HFFc6 (cell line): ENCODE measurements around the gene FARS2. TPM values are rescaled to one million over a fixed set of nuclear protein-coding genes. Genes with fewer than 3 reads are reported as not detected.
"Not testable (repeated sequence)": the region's sequence is repeated elsewhere in the genome, so short reads cannot be mapped to it uniquely, and the experiment has no call there.

Experiments used
- DNase-seq: peaks from one replicate; pipeline ENCODE4 v3.0.0-alpha.2; 2018
- H3K27ac Mint-ChIP-seq: 2 replicates; pipeline ENCODE4 v1.8.0; 2020; ENCODE audit warnings: mild to moderate bottlenecking, mixed read lengths
- H3K27me3 Mint-ChIP-seq: 2 replicates; pipeline ENCODE4 v1.8.0; 2021; ENCODE audit warnings: mild to moderate bottlenecking, moderate library complexity, mixed read lengths; ENCODE audit not compliant: insufficient read depth
- H3K36me3 Mint-ChIP-seq: 2 replicates; pipeline ENCODE4 v1.8.0; 2021; ENCODE audit warnings: low read depth, mixed read lengths
- H3K4me1 Mint-ChIP-seq: 2 replicates; pipeline ENCODE4 v1.8.0; 2020; ENCODE audit warnings: low read depth, mixed read lengths
- H3K4me3 Mint-ChIP-seq: 2 replicates; pipeline ENCODE4 v1.8.0; 2020; ENCODE audit warnings: mild to moderate bottlenecking, moderate library complexity, mixed read lengths
- H3K9me3 Mint-ChIP-seq: 2 replicates; pipeline ENCODE4 v1.8.0; 2020; ENCODE audit warnings: mild to moderate bottlenecking, mixed read lengths
- total RNA-seq, 6 experiments: library from RNA; stranded (reverse); fragmentation: NEBNext Ultra II Directional; extraction: Animal tissue kit (Norgen Biotek cat#: 25700); gene quantifications; 2 replicates in 1 of 6; 3 replicates in 5 of 6; pipeline ENCODE4 v1.2.3, GENCODE V29; 2021
- TF ChIP-seq, protein P1 (sequence below): fragments of 200-600 bp; sonication (generic); IDR thresholded peaks from 2 replicates; pipeline ENCODE4 v1.5.0; 2021; ENCODE audit warnings: antibody characterized with exemption, mild to moderate bottlenecking

Gene FARS2
- total RNA-seq, 6 experiments from 2014 or later = 11.5 to 16.4 (median 13.1) TPM

DNA sequence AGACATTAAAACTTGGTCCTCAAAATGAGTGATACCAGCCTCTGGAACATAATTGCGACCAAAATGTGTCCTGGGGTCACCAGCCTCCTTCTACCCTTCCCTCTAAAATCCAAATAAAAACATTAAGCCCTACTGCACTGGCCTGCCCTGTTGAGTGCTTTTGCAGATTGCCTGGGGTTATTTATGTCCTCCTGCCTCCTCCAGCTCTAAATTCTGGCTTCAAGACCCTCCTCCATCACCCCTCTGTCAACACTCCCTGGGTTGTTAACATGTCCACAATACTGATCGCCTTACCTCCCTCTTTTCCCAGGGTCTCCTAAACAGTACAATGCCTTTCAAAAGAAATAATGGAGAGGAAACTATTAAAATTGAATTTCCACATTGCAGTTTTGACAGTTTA is 418.0 kb downstream of the FARS2 start:
- peaks cover 11% of the 10 kb centered on the region; the same call in 1 of the 2 replicates for H3K36me3 Mint-ChIP-seq
- TF ChIP-seq, protein P1, sequence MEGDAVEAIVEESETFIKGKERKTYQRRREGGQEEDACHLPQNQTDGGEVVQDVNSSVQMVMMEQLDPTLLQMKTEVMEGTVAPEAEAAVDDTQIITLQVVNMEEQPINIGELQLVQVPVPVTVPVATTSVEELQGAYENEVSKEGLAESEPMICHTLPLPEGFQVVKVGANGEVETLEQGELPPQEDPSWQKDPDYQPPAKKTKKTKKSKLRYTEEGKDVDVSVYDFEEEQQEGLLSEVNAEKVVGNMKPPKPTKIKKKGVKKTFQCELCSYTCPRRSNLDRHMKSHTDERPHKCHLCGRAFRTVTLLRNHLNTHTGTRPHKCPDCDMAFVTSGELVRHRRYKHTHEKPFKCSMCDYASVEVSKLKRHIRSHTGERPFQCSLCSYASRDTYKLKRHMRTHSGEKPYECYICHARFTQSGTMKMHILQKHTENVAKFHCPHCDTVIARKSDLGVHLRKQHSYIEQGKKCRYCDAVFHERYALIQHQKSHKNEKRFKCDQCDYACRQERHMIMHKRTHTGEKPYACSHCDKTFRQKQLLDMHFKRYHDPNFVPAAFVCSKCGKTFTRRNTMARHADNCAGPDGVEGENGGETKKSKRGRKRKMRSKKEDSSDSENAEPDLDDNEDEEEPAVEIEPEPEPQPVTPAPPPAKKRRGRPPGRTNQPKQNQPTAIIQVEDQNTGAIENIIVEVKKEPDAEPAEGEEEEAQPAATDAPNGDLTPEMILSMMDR = no peak

DNA sequence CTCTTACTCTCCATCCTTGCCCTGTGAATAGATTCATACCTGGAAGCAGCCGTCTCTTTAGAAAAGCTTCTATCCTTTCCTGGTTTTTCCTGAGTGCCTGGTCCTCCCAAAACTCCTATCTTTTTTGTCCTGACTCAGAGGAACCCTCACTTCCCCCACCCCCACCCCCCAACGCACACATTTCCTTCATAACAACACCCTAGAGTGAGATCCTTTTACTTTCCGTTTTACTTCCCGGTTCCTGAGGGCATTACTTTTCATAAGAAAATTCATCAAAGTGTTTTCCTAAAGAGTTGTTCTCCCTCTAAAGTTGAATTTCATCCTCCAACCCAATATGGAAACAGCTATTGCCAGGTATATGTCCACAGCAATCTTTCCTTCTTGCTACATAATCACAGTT is 418.4 kb downstream of the FARS2 start:
- Mint-ChIP-seq H3K9me3 (no peaks in the 10 kb centered on the region), H3K27ac (no peak overlapping the region), H3K27me3 (no peaks in the 10 kb centered on the region; the same call in 1 of the 2 replicates), H3K4me3 (no peak overlapping the region), H3K36me3 (peaks cover 12% of the 10 kb centered on the region; the same call in 1 of the 2 replicates), H3K4me1 (peaks cover 23% of the 10 kb centered on the region)
- DNase-seq = no peak
- TF ChIP-seq, protein P1 = no peak

More for the DNA sequence above, 418.0 kb downstream of the FARS2 start:
- H3K9me3 Mint-ChIP-seq = no peaks in the 10 kb centered on the region
- H3K27ac Mint-ChIP-seq = no peak overlapping the region
- no peaks in the 10 kb centered on the region; the same call in 1 of the 2 replicates for H3K27me3 Mint-ChIP-seq
- H3K4me3 Mint-ChIP-seq = no peak overlapping the region
- no peak for DNase-seq
- peaks cover 24% of the 10 kb centered on the region for H3K4me1 Mint-ChIP-seq

DNA sequence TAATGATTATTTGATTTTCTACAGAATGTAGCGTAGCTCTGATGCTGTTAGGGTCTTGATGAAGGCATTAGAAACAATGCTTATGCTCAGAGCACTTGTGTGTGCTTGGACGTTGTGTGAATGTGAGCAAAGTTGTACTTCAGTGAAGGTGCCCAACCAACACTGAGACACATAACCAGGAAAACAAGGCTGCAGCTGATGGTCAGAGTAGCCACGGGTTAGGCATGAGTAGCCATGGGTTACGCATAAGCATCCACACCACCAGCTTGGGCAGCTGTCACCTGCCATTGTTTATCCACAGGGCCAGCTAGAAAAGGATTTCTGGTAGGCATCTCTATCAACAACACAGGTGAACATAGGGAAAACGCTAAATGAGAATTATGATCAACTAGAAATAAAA is 418.8 kb downstream of the FARS2 start:
- TF ChIP-seq, protein P1 = no peak
- H3K9me3 Mint-ChIP-seq = no peaks in the 10 kb centered on the region
- no peak for DNase-seq

DNA sequence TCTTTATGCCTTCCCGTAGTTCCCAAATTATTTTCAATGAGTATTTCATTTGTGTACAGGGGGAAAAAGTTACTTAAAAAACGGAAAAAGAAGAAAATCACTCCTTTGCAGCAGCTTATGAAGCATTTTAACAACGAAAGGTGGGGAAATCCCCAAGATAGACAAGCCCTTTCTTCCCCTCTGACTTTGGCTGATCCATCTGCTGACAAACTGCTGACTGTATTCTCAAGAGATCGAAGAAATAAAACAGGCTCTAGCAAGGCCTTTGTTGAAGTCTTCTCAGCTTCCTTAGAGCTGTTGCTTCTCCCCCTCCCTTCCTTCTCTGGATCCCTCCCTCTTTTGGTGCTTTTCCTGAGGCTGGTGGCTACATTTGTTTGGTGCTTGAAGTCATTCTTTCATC is 420.2 kb downstream of the FARS2 start:
- H3K4me1 Mint-ChIP-seq = peaks cover 21% of the 10 kb centered on the region
- DNase-seq = no peak

More for the DNA sequence above, 418.8 kb downstream of the FARS2 start:
- peaks cover 12% of the 10 kb centered on the region; the same call in 1 of the 2 replicates for H3K36me3 Mint-ChIP-seq
- no peak overlapping the region for H3K27ac Mint-ChIP-seq
- H3K27me3 Mint-ChIP-seq = no peaks in the 10 kb centered on the region; the same call in 1 of the 2 replicates
- peaks cover 21% of the 10 kb centered on the region for H3K4me1 Mint-ChIP-seq
- no peak overlapping the region for H3K4me3 Mint-ChIP-seq

DNA sequence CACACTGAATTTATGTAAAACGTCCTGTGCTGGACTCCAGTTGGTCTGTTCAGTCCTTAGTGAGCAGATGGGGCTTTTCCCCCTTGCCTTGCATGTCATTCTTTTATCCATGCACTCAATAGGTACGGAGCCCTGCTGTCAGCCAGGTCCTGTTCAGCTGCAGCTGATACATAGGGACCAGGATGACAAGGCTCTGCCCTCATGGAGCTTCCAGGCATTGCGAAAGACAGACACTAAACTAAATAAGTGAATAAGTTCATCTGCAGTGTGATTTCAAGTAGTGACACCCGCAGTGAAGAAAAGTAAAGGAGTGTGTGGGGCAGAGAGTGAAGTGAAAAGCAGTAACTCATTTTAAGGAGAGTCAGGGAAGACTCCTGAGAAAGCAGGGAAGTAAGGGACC is 421.2 kb downstream of the FARS2 start:
- TF ChIP-seq, protein P1 = no peak
- DNase-seq = no peak
- Mint-ChIP-seq H3K27ac (no peak overlapping the region), H3K4me3 (no peak overlapping the region), H3K27me3 (no peaks in the 10 kb centered on the region; the same call in 1 of the 2 replicates), H3K4me1 (peaks cover 12% of the 10 kb centered on the region), H3K36me3 (peaks cover 16% of the 10 kb centered on the region; the same call in 1 of the 2 replicates), H3K9me3 (no peaks in the 10 kb centered on the region)

More for the DNA sequence above, 420.2 kb downstream of the FARS2 start:
- H3K9me3 Mint-ChIP-seq = no peaks in the 10 kb centered on the region
- no peaks in the 10 kb centered on the region; the same call in 1 of the 2 replicates for H3K27me3 Mint-ChIP-seq
- no peak overlapping the region for H3K27ac Mint-ChIP-seq
- peaks cover 16% of the 10 kb centered on the region; the same call in 1 of the 2 replicates for H3K36me3 Mint-ChIP-seq
- TF ChIP-seq, protein P1 = no peak
- H3K4me3 Mint-ChIP-seq = no peak overlapping the region

DNA sequence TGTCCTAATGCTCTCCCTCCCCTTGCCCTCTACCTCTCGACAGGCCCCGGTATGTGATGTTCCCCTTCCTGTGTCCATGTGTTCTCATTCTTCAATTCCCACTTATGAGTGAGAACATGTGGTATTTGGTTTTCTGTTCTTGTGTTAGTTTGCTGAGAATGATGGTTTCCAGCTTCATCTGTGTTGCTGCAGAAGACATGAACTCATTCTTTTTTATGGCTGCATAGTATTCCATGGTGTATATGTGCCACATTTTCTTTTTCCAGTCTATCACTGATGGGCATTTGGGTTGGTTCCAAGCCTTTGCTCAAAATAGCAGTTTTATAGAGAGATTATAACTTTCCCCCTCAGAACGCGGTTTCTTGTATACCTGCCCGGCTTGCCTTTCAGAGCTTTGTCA is 422.4 kb downstream of the FARS2 start:
- not testable (repeated sequence) for H3K4me3 Mint-ChIP-seq, H3K27me3 Mint-ChIP-seq, H3K9me3 Mint-ChIP-seq, H3K4me1 Mint-ChIP-seq, DNase-seq, H3K27ac Mint-ChIP-seq
- H3K36me3 Mint-ChIP-seq = peaks cover 16% of the 10 kb centered on the region; the same call in 1 of the 2 replicates
